Caco-2 (cell line): ENCODE data around the gene MCM10. TPM values are rescaled to one million over a fixed set of nuclear protein-coding genes. Genes with fewer than 3 reads are reported as not detected.

Experiments used
- BruUV-seq: library from RNA; stranded (reverse); fragments of 400-500 nt; replicated peaks from 2 replicates; lab custom pipeline; 2021; lab: Mats Ljungman, UMichigan
- CTCF ChIA-PET: fragments of 300-600 bp; sonication (Branson Sonifier 250); formaldehyde crosslinking; loops from one replicate; lab custom pipeline; 2022; ENCODE audit warnings: antibody characterized with exemption; lab: Charles Lee
- POLR2A ChIA-PET: fragments of 300-600 bp; sonication (Branson Sonifier 250); formaldehyde crosslinking; loops from one replicate; lab custom pipeline; 2022; ENCODE audit warnings: antibody characterized with exemption; lab: Charles Lee
- DNase-seq, 2 experiments: peaks; one replicate each; pipeline versions ENCODE4 v3.0.0 to v3.0.0-alpha.2; 2020 to 2022
- H3K27me3 ChIP-seq: replicated peaks from 2 replicates; pipeline ENCODE4 v1.6.0; 2011; ENCODE audit warnings: low read length; ENCODE audit not compliant: control insufficient read depth, insufficient read depth
- H3K36me3 ChIP-seq: 2 replicates; pipeline ENCODE4 v1.5.1; 2011; ENCODE audit warnings: low read length; ENCODE audit not compliant: control insufficient read depth, insufficient read depth
- H3K4me1 ChIP-seq: fragments of 250-450 bp; sonication (Bioruptor Pico); 2 replicates; pipeline ENCODE4 v1.5.1; 2020; ENCODE audit warnings: mild to moderate bottlenecking
- H3K4me3 ChIP-seq: 2 replicates; pipeline ENCODE4 v1.5.1; 2011; ENCODE audit warnings: low read depth, mild to moderate bottlenecking, control low read depth, low read length
- H3K9me3 ChIP-seq: fragments of 250-450 bp; sonication (Bioruptor Pico); 2 replicates; pipeline ENCODE4 v1.5.1; 2020; ENCODE audit warnings: mild to moderate bottlenecking, moderate library complexity
- H3K27ac Mint-ChIP-seq: one replicate; pipeline ENCODE4 v1.8.0; 2022; ENCODE audit warnings: mixed read lengths; ENCODE audit not compliant: unreplicated experiment
- H3K27me3 Mint-ChIP-seq: one replicate; pipeline ENCODE4 v1.8.0; 2022; ENCODE audit warnings: mixed read lengths; ENCODE audit not compliant: insufficient read depth, unreplicated experiment
- H3K36me3 Mint-ChIP-seq: one replicate; pipeline ENCODE4 v1.8.0; 2022; ENCODE audit warnings: mild to moderate bottlenecking, mixed read lengths; ENCODE audit not compliant: insufficient read depth, unreplicated experiment
- H3K4me1 Mint-ChIP-seq: one replicate; pipeline ENCODE4 v1.8.0; 2022; ENCODE audit warnings: low read depth, mixed read lengths; ENCODE audit not compliant: unreplicated experiment
- H3K4me3 Mint-ChIP-seq: one replicate; pipeline ENCODE4 v1.8.0; 2022; ENCODE audit warnings: mild to moderate bottlenecking, moderate library complexity, mixed read lengths; ENCODE audit not compliant: unreplicated experiment
- H3K9me3 Mint-ChIP-seq: one replicate; pipeline ENCODE4 v1.8.0; 2022; ENCODE audit warnings: mixed read lengths; ENCODE audit not compliant: unreplicated experiment
- CTCF ChIP-seq, 2 experiments: fragments of 200-600 bp in 1 of 2; IDR thresholded peaks; 1 replicate in 1 of 2; 2 replicates in 1 of 2; pipeline versions ENCODE4 v1.5.1 to v1.8.0; 2011 to 2022; ENCODE audit warnings: antibody characterized with exemption in 1 of 2, control low read depth in 1 of 2, inconsistent platforms in 1 of 2, low read depth in 1 of 2, low read length in 1 of 2, mild to moderate bottlenecking in 1 of 2, moderate library complexity in 1 of 2; ENCODE audit not compliant: insufficient read depth in 1 of 2, severe bottlenecking in 1 of 2, unreplicated experiment in 1 of 2
- intact Hi-C: fragments of 100-400 bp; cut with micrococcal nuclease; formaldehyde crosslinking; loops from one replicate; pipeline ENCODE4 v1.10.0; 2022; ENCODE audit not compliant: unreplicated experiment
- total RNA-seq: library from RNA; stranded (reverse); gene quantifications from 2 replicates; pipeline ENCODE4 v1.2.3, GENCODE V29; 2022

Gene MCM10
- total RNA-seq, 1 experiment from 2014 or later: 55.0 TPM

GRCh38 chr10:13190816-13191215 lies 29.5 kb downstream of the MCM10 start:
- no peaks in the 10 kb centered on the region for H3K27me3 ChIP-seq
- H3K4me1 ChIP-seq: no peaks in the 10 kb centered on the region
- peaks cover 78% of the 10 kb centered on the region for H3K36me3 Mint-ChIP-seq
- no peak overlapping the region for H3K27ac Mint-ChIP-seq
- no peak overlapping the region for H3K4me3 ChIP-seq
- no peaks in the 10 kb centered on the region for H3K9me3 Mint-ChIP-seq
- no peak overlapping the region for H3K4me3 Mint-ChIP-seq
- no peak for DNase-seq
- BruUV-seq: no TSS peak
- intact Hi-C loops: no loop called here
- H3K4me1 Mint-ChIP-seq: no peaks in the 10 kb centered on the region
- ChIA-PET CTCF (no interaction called here), POLR2A (no interaction called here)
- H3K9me3 ChIP-seq: no peaks in the 10 kb centered on the region
- TF ChIP-seq CTCF (IDR thresholded peaks at IDR 0.05; ENCODE audit: insufficient read depth in 1 of 2, low read depth in 1 of 2, low read length in 1 of 2, severe bottlenecking in 1 of 2, unreplicated experiment in 1 of 2): no peak
- peaks cover 4% of the 10 kb centered on the region for H3K36me3 ChIP-seq
- H3K27me3 Mint-ChIP-seq: no peaks in the 10 kb centered on the region

DNA sequence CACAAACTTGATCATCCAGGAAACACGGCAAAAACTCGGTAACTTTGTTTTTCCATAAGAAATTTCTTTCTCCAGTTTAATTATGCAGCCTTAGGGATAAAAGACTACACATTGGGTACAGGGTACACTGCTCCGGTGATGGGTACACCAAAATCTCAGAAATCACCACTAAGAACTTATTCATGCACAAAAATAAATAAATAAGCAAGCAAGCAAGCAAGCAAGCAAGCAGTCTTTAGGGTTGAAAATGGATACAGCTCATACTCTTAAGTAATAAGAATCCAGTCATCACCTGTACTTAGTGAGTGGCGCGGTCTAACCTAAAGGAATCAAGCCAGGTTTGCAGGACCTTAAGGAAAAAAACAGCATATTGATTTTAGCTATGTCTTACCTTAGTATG lies 30.0 kb downstream of the MCM10 start:
- no peak for TF ChIP-seq CTCF (IDR thresholded peaks at IDR 0.05; ENCODE audit: insufficient read depth in 1 of 2, low read depth in 1 of 2, low read length in 1 of 2, severe bottlenecking in 1 of 2, unreplicated experiment in 1 of 2)
- intact Hi-C loops: no loop called here
- CTCF ChIA-PET: no interaction called here
- H3K4me3 Mint-ChIP-seq: no peak overlapping the region
- POLR2A ChIA-PET: no interaction called here
- no peaks in the 10 kb centered on the region for H3K4me1 Mint-ChIP-seq
- Histone ChIP-seq H3K9me3 (no peaks in the 10 kb centered on the region), H3K27me3 (no peaks in the 10 kb centered on the region), H3K36me3 (peaks cover 4% of the 10 kb centered on the region), H3K4me1 (no peaks in the 10 kb centered on the region), H3K4me3 (no peak overlapping the region)
- peaks cover 77% of the 10 kb centered on the region for H3K36me3 Mint-ChIP-seq
- no peaks in the 10 kb centered on the region for H3K9me3 Mint-ChIP-seq
- no TSS peak for BruUV-seq
- no peaks in the 10 kb centered on the region for H3K27me3 Mint-ChIP-seq
- H3K27ac Mint-ChIP-seq: no peak overlapping the region
- DNase-seq: no peak

DNA sequence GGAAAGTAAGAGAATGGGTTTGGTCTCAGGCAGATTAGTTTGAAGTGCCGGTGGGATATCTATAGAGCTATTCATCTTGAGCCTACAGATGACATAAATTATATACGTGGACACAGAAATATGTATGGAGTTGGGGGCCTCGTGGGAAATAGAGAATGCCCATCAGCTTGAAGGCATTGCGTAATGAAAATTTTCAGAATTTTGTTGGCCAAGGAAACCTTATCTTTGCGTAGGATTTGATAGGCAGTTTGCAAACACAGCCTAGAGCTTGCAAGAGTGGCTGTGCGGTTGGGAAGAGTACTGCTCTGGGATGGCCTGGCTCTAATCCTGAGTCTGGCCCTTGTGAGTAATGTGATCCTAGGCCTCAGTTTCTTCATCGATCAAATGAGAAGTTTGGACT lies 32.3 kb downstream of the MCM10 start:
- peaks cover 4% of the 10 kb centered on the region for H3K36me3 ChIP-seq
- H3K4me3 ChIP-seq: no peak overlapping the region
- no peaks in the 10 kb centered on the region for H3K4me1 ChIP-seq
- Mint-ChIP-seq H3K4me1 (no peaks in the 10 kb centered on the region), H3K9me3 (no peaks in the 10 kb centered on the region), H3K27ac (no peak overlapping the region), H3K36me3 (peaks cover 74% of the 10 kb centered on the region), H3K27me3 (no peaks in the 10 kb centered on the region), H3K4me3 (no peak overlapping the region)
- intact Hi-C loops: no loop called here
- no peaks in the 10 kb centered on the region for H3K27me3 ChIP-seq
- no TSS peak for BruUV-seq
- no peak for TF ChIP-seq CTCF (IDR thresholded peaks at IDR 0.05; ENCODE audit: insufficient read depth in 1 of 2, low read depth in 1 of 2, low read length in 1 of 2, severe bottlenecking in 1 of 2, unreplicated experiment in 1 of 2)
- no peak for DNase-seq
- ChIA-PET POLR2A (no interaction called here), CTCF (no interaction called here)
- no peaks in the 10 kb centered on the region for H3K9me3 ChIP-seq
